Measurements from ENCODE around the gene ZNF165. TPM values are rescaled to one million over a fixed set of nuclear protein-coding genes. Genes with fewer than 3 reads are reported as not detected.

ZNF165 gene
- total RNA-seq, 1 donor from 2014 or later: 4.7 TPM

DNA sequence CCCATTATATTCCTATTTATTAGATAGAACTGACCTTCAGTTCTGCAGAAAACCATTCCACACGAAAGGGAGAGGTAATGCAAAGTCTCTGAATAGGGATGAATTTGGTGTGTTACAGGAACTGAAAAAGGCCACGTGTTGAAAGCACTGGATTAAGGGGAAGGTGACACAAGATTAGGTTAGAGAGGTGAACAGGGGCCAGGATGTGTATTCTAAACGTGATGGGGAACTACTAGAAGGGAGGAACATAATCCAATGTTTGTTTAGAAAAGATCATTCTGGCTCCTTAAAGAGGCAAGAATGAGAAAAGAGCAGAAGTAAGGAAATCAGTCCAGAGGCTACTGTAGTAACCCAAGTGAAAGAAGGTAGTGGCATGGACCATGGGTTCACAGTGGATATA, 55.0 kb downstream of the ZNF165 start:
- DNase-seq (ENCODE audit: low read depth) (no peak), FAIRE-seq (no peak)
- Histone ChIP-seq H3K36me3 (ENCODE audit: control insufficient read depth, insufficient read depth, low read length) (no peaks in the 10 kb centered on the region), H3K4me3 (ENCODE audit: low read depth, low read length) (no peak overlapping the region), H3K27me3 (ENCODE audit: control insufficient read depth, insufficient read depth, low read length) (no peaks in the 10 kb centered on the region)
- TF ChIP-seq, protein P1, sequence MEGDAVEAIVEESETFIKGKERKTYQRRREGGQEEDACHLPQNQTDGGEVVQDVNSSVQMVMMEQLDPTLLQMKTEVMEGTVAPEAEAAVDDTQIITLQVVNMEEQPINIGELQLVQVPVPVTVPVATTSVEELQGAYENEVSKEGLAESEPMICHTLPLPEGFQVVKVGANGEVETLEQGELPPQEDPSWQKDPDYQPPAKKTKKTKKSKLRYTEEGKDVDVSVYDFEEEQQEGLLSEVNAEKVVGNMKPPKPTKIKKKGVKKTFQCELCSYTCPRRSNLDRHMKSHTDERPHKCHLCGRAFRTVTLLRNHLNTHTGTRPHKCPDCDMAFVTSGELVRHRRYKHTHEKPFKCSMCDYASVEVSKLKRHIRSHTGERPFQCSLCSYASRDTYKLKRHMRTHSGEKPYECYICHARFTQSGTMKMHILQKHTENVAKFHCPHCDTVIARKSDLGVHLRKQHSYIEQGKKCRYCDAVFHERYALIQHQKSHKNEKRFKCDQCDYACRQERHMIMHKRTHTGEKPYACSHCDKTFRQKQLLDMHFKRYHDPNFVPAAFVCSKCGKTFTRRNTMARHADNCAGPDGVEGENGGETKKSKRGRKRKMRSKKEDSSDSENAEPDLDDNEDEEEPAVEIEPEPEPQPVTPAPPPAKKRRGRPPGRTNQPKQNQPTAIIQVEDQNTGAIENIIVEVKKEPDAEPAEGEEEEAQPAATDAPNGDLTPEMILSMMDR (IDR thresholded peaks at IDR 0.05; ENCODE audit: insufficient read depth, low read length, severe bottlenecking): no peak

DNA sequence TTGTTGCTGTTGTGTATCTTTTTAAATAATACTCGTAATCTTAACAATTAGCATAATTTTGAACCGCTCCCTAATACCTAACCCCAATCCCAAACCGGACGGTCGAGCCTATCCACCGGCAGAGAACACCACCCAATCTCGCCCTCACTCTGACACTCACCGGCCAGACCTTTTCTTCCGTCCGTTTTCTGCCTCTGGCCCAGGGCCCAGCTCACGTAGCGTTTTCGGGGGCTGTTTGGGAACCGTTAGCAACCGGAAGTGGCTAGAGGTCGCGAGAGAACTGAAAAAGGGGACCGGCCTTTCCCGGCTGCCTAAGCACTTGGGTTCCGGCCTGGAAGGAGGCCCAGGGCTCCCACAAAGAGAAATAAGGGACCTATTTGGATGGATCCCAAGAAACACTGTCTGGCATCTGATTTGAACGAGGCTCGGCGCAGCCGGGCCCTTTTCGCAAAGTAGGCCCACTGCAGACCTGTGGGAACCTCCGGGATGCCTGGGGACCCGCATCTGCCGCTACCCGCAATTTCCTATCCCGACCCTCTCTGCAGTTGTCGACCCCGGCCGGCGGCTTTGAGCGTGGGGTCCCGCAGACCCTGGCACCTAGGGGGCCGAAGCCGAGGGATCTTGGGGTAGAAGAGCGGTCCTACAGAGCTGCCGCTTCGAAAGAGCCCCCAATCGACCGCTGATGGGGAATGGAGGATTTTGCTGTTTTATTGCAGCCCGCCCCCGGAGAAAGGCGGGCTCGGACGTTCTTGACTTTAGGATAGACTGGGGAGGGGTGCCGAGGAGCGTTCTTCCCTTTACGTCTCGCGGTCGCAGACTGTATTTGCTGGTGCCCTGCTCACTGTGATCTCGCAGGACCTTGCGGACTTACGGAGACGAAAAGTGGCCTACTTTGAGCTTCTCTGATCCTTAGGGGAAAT, 56.5 kb downstream of the ZNF165 start:
- DNase-seq (ENCODE audit: low read depth) (peak; percentile 76), FAIRE-seq (no peak)
- H3K4me3 ChIP-seq (ENCODE audit: low read depth, low read length): peak overlapping the region; percentile 77
- H3K27me3 ChIP-seq (ENCODE audit: control insufficient read depth, insufficient read depth, low read length): no peaks in the 10 kb centered on the region
- TF ChIP-seq, protein P1 (IDR thresholded peaks at IDR 0.05; ENCODE audit: insufficient read depth, low read length, severe bottlenecking): no peak
- no peaks in the 10 kb centered on the region for H3K36me3 ChIP-seq (ENCODE audit: control insufficient read depth, insufficient read depth, low read length)

DNA sequence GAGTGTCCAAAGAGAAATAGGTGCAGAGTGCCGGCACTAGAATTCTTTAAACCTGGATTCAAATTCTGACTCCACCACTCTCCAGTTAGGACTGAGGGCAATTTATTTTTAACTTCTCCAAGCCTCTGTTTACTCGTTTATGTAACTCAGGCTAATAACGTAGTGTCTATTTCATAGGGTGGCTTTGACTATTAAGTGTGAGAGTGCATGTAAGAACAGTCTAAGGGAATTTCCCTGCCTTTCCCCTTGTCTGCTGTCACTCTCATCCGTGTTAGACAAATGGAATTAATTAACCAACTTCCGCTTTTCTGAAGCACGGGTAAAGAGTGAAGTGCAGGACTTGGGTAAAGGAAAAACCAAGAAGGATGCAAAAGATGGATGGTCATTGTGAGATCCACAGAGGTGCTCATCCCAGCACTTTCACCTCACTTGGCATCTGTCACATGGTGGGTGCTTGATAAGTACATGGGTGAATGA, 57.2 kb downstream of the ZNF165 start:
- DNase-seq (ENCODE audit: low read depth): peak; percentile 41
- Histone ChIP-seq H3K36me3 (ENCODE audit: control insufficient read depth, insufficient read depth, low read length) (no peaks in the 10 kb centered on the region), H3K4me3 (ENCODE audit: low read depth, low read length) (peak overlapping the region; percentile 77), H3K27me3 (ENCODE audit: control insufficient read depth, insufficient read depth, low read length) (no peaks in the 10 kb centered on the region)
- no peak for FAIRE-seq
- TF ChIP-seq, protein P1 (IDR thresholded peaks at IDR 0.05; ENCODE audit: insufficient read depth, low read length, severe bottlenecking): no peak

Other genes with a start within 250 kb of the ZNF165 start
- not detected in 2 replicates for gene OR2B2, start 168.2 kb upstream of the ZNF165 start, total RNA-seq
- gene OR2B6, start 123.3 kb upstream of the ZNF165 start, total RNA-seq: not detected in 2 replicates
- gene ZSCAN16, start 44.0 kb downstream of the ZNF165 start, total RNA-seq: 9.5 and 11.1 TPM in 2 replicates
- 6.4 and 9.7 TPM in 2 replicates for gene ZKSCAN8, start 61.3 kb downstream of the ZNF165 start, total RNA-seq
- 12.1 and 14.3 TPM in 2 replicates for gene ZSCAN9, start 144.7 kb downstream of the ZNF165 start, total RNA-seq
- 4.9 and 5.5 TPM in 2 replicates for gene ZKSCAN4, start 171.7 kb downstream of the ZNF165 start, total RNA-seq
- gene NKAPL, start 178.7 kb downstream of the ZNF165 start, total RNA-seq: 0.79 and 1.2 TPM in 2 replicates
- 4.9 and 8.7 TPM in 2 replicates for gene ZSCAN26, start 186.6 kb downstream of the ZNF165 start, total RNA-seq
- 1.8 and 2.4 TPM in 2 replicates for gene PGBD1, start 201.0 kb downstream of the ZNF165 start, total RNA-seq

All from bronchial epithelial cell (primary cell).